H1 (cell line): ENCODE measurements around the gene IMPDH1. TPM values are rescaled to one million over a fixed set of nuclear protein-coding genes. Genes with fewer than 3 reads are reported as not detected.

Source experiments
- CTCF ChIA-PET: fragments of 300-600 bp; sonication (Branson Sonifier 250); formaldehyde crosslinking; loops from one replicate; lab custom pipeline; 2021; ENCODE audit not compliant: partially characterized antibody; lab: Charles Lee
- POLR2A ChIA-PET: fragments of 300-600 bp; sonication (Branson Sonifier 250); formaldehyde crosslinking; loops from one replicate; lab custom pipeline; 2021; ENCODE audit warnings: inconsistent platforms; ENCODE audit not compliant: partially characterized antibody; lab: Charles Lee
- DNase-seq, 2 experiments: peaks; one replicate each; pipeline versions ENCODE4 v3.0.0 to v3.0.0-alpha.2; 2010 to 2022; ENCODE audit warnings: low spot score in 2 of 2, low read depth in 1 of 2, mixed read lengths in 1 of 2
- FAIRE-seq: peaks from 2 replicates; lab custom pipeline; 2011; peaks lifted over from hg19 to GRCh38; lab: Jason Lieb, UNC
- H2AFZ ChIP-seq: 2 replicates; pipeline ENCODE4 v1.8.1; 2012; ENCODE audit warnings: low read length, inconsistent platforms
- H2AK5ac ChIP-seq: 2 replicates; pipeline ENCODE4 v1.6.1; 2013; ENCODE audit warnings: low read depth, low read length
- H2BK120ac ChIP-seq: replicated peaks from 2 replicates; pipeline ENCODE3; 2013; ENCODE audit warnings: low read depth, low read length, inconsistent platforms
- H2BK12ac ChIP-seq: 2 replicates; pipeline ENCODE4 v1.6.1; 2013; ENCODE audit warnings: low read depth, low read length
- H2BK15ac ChIP-seq: 2 replicates; pipeline ENCODE4 v1.6.1; 2013; ENCODE audit warnings: low read length
- H2BK20ac ChIP-seq: 2 replicates; pipeline ENCODE4 v1.6.1; 2013; ENCODE audit warnings: low read length
- H2BK5ac ChIP-seq: 2 replicates; pipeline ENCODE4 v1.6.1; 2013; ENCODE audit warnings: low read depth, low read length
- H3K14ac ChIP-seq: 2 replicates; pipeline ENCODE4 v1.6.1; 2013; ENCODE audit warnings: inconsistent platforms; ENCODE audit not compliant: insufficient read length
- H3K18ac ChIP-seq: 2 replicates; pipeline ENCODE4 v1.6.1; 2013; ENCODE audit warnings: low read length; ENCODE audit errors: extremely low read depth
- H3K23ac ChIP-seq: 2 replicates; pipeline ENCODE4 v1.6.1; 2013; ENCODE audit warnings: inconsistent platforms; ENCODE audit not compliant: insufficient read length
- H3K23me2 ChIP-seq: 2 replicates; pipeline ENCODE4 v1.6.1; 2013; ENCODE audit warnings: low read depth, low read length
- H3K27ac ChIP-seq: 2 replicates; pipeline ENCODE4 v1.6.1; 2011; ENCODE audit warnings: low read depth, low read length, inconsistent platforms
- H3K27me3 ChIP-seq, 4 experiments: replicated peaks in 1 of 4; 1 replicate in 1 of 4; 2 replicates in 3 of 4; pipeline versions ENCODE4 v1.6.1 to v1.8.1; 2011 to 2013; ENCODE audit warnings: low read length in 3 of 4, mild to moderate bottlenecking in 3 of 4, inconsistent platforms in 2 of 4, mixed read lengths in 2 of 4, moderate library complexity in 1 of 4; ENCODE audit not compliant: control insufficient read depth in 3 of 4, insufficient read depth in 3 of 4; ENCODE audit errors: extremely low read depth in 1 of 4
- H3K36me3 ChIP-seq, 4 experiments: 2 replicates each; pipeline versions ENCODE4 v1.6.1 to v1.8.1; 2011 to 2013; ENCODE audit warnings: mild to moderate bottlenecking in 4 of 4, low read length in 3 of 4, moderate library complexity in 2 of 4, control low read depth in 1 of 4, inconsistent platforms in 1 of 4; ENCODE audit not compliant: insufficient read depth in 4 of 4, control insufficient read depth in 2 of 4
- H3K4ac ChIP-seq: replicated peaks from 2 replicates; pipeline ENCODE3; 2013; ENCODE audit warnings: low read length, low read depth, mixed read lengths, inconsistent platforms; ENCODE audit not compliant: insufficient read length
- H3K4me1 ChIP-seq, 4 experiments: replicated peaks in 1 of 4; 1 replicate in 1 of 4; 2 replicates in 3 of 4; pipeline versions ENCODE4 v1.6.1 to v1.8.1; 2011 to 2013; ENCODE audit warnings: low read length in 3 of 4, inconsistent platforms in 2 of 4, mixed read lengths in 1 of 4; ENCODE audit not compliant: insufficient read depth in 4 of 4, control insufficient read depth in 3 of 4
- H3K4me2 ChIP-seq, 2 experiments: 2 replicates each; pipeline versions ENCODE4 v1.6.1 to v1.8.1; 2011 to 2013; ENCODE audit warnings: low read depth in 2 of 2, low read length in 2 of 2, control low read depth in 1 of 2, inconsistent platforms in 1 of 2, mild to moderate bottlenecking in 1 of 2; ENCODE audit not compliant: insufficient read depth in 1 of 2
- H3K4me3 ChIP-seq, 4 experiments: fragments of 200-600, 300-600 bp in 1 of 4; sonication (generic), shearing (Covaris generic), sonication (Bioruptor Twin) in 1 of 4; 2 replicates each; pipeline versions ENCODE4 v1.5.1 to v1.8.1; 2011 to 2016; ENCODE audit warnings: low read length in 4 of 4, low read depth in 3 of 4, control low read depth in 2 of 4, inconsistent platforms in 2 of 4, mild to moderate bottlenecking in 2 of 4, mixed read lengths in 1 of 4, moderate library complexity in 1 of 4; ENCODE audit not compliant: insufficient read depth in 2 of 4; ENCODE audit errors: extremely low read depth in 1 of 4
- H3K56ac ChIP-seq: replicated peaks from 2 replicates; pipeline ENCODE3; 2013; ENCODE audit warnings: low read depth, mild to moderate bottlenecking, mixed read lengths, low read length, inconsistent platforms; ENCODE audit not compliant: insufficient read length
- H3K79me1 ChIP-seq: 2 replicates; pipeline ENCODE4 v1.6.1; 2013; ENCODE audit warnings: low read depth, low read length, control low read depth
- H3K79me2 ChIP-seq, 2 experiments: 2 replicates each; pipeline versions ENCODE4 v1.6.1 to v1.8.1; 2012 to 2013; ENCODE audit warnings: low read length in 2 of 2, mild to moderate bottlenecking in 2 of 2, inconsistent platforms in 1 of 2; ENCODE audit not compliant: insufficient read depth in 2 of 2, control insufficient read depth in 1 of 2
- H3K9ac ChIP-seq, 4 experiments: replicated peaks in 1 of 4; 1 replicate in 1 of 4; 2 replicates in 3 of 4; pipeline versions ENCODE4 v1.6.1 to v1.8.1; 2011 to 2013; ENCODE audit warnings: low read depth in 3 of 4, low read length in 3 of 4, control low read depth in 2 of 4, mild to moderate bottlenecking in 2 of 4, moderate library complexity in 2 of 4, inconsistent platforms in 1 of 4; ENCODE audit errors: extremely low read depth in 1 of 4
- H3K9me3 ChIP-seq, 2 experiments: 2 replicates each; pipeline versions ENCODE4 v1.6.1 to v1.8.1; 2012 to 2013; ENCODE audit warnings: mild to moderate bottlenecking in 2 of 2, moderate library complexity in 2 of 2, control low read depth in 1 of 2, inconsistent platforms in 1 of 2, low read depth in 1 of 2, low read length in 1 of 2, mixed read lengths in 1 of 2; ENCODE audit not compliant: insufficient read depth in 2 of 2
- H4K20me1 ChIP-seq, 2 experiments: replicated peaks in 1 of 2; 2 replicates each; pipeline versions ENCODE3 to v1.8.1; 2011 to 2013; ENCODE audit warnings: inconsistent platforms in 2 of 2, low read length in 2 of 2, mild to moderate bottlenecking in 1 of 2; ENCODE audit not compliant: insufficient read depth in 2 of 2, control insufficient read depth in 1 of 2
- H4K5ac ChIP-seq: 2 replicates; pipeline ENCODE4 v1.6.1; 2013; ENCODE audit warnings: low read length, low read depth, mixed read lengths, inconsistent platforms; ENCODE audit not compliant: insufficient read length
- H4K8ac ChIP-seq: 2 replicates; pipeline ENCODE4 v1.8.0; 2013; ENCODE audit warnings: mild to moderate bottlenecking, moderate library complexity, low read length, inconsistent platforms; ENCODE audit not compliant: insufficient read depth; ENCODE audit errors: extremely low read depth
- H4K91ac ChIP-seq: replicated peaks from 2 replicates; pipeline ENCODE3; 2013; ENCODE audit warnings: low read length, mixed read lengths, inconsistent platforms; ENCODE audit not compliant: insufficient read length
- BACH1 ChIP-seq: IDR thresholded peaks from 2 replicates; pipeline ENCODE4 v1.6.1; 2012; ENCODE audit warnings: low read length, improper control_type of control experiment
- CTBP2 ChIP-seq: IDR thresholded peaks from 2 replicates; pipeline ENCODE4 v1.7.0; 2011; ENCODE audit warnings: borderline replicate concordance, mild to moderate bottlenecking, moderate library complexity, mixed read lengths, low read length; ENCODE audit not compliant: insufficient read depth, insufficient read length
- E2F6 ChIP-seq: IDR thresholded peaks from 2 replicates; pipeline ENCODE4 v1.6.1; 2012; ENCODE audit warnings: inconsistent platforms
- POLR2AphosphoS5 ChIP-seq: IDR thresholded peaks from 2 replicates; pipeline ENCODE4 v1.6.1; 2011; ENCODE audit warnings: low read depth, low read length
- TAF1 ChIP-seq: IDR thresholded peaks from 2 replicates; pipeline ENCODE4 v1.6.1; 2011; ENCODE audit warnings: mild to moderate bottlenecking, low read depth, low read length
- WGBS, 2 experiments: shearing (Covaris generic) in 1 of 2; methylation state at CpG; one replicate each; pipeline versions ENCODE4 v1.1.6 to v1.1.7; 2013 to 2015; ENCODE audit warnings: low lambda C conversion rate in 2 of 2, mixed read lengths in 2 of 2, inconsistent platforms in 1 of 2, low coverage in 1 of 2, missing lambda C conversion rate in 1 of 2; ENCODE audit not compliant: insufficient replicate concordance in 2 of 2, insufficient coverage in 1 of 2, insufficient read length in 1 of 2; ENCODE audit errors: extremely low coverage in 1 of 2, missing lambda C conversion rate in 1 of 2; 5-methylcytosine and 5-hydroxymethylcytosine counted together
- polyA plus RNA-seq, 7 experiments: library from polyadenylated mRNA; depleted of rRNA in 3 of 7; stranded (reverse) in 5 of 7; unstranded in 2 of 7; fragments of >200 nt in 5 of 7; fragments of 200-250 nt in 2 of 7; gene quantifications; 1 replicate in 5 of 7; 2 replicates in 1 of 7; 4 replicates in 1 of 7; pipeline versions ENCODE4 v1.2.1 to v1.2.3, GENCODE V29; 2011 to 2013; ENCODE audit warnings: missing spikeins in 2 of 7, mixed read lengths in 2 of 7
- total RNA-seq: library from RNA; stranded (reverse); fragmentation: NEBNext Ultra II Directional; extraction: Animal tissue kit (Norgen Biotek cat#: 25700); gene quantifications from 2 replicates; pipeline ENCODE4 v1.2.1, GENCODE V29; 2021

Gene IMPDH1
- total and polyA plus RNA-seq, 2 of the 8 experiments (the other 6 are each of a cell fraction or from before 2014, with no cell fraction given), result 45.8 TPM

GRCh38 chr7:128404143-128404681, 5.6 kb downstream of the IMPDH1 start:
- Histone ChIP-seq H3K79me2 (no peaks in the 10 kb centered on the region), H3K18ac (no peak overlapping the region), H3K27me3 (peaks cover 26 to 47% (median 40%) of the 10 kb centered on the region in 4 experiments), H2BK12ac (peak overlapping the region; percentile 55; the same call in 1 of the 2 replicates), H3K4me1 (peaks cover 0 to 35% (median 25%) of the 10 kb centered on the region in 4 experiments; a peak in 6 of 7 replicates), H2BK15ac (no peak overlapping the region), H2BK5ac (no peak overlapping the region), H4K20me1 (peaks cover 6 to 20% of the 10 kb centered on the region in 2 experiments), H3K79me1 (no peaks in the 10 kb centered on the region), H3K56ac (no peak overlapping the region), H3K36me3 (no peaks in the 10 kb centered on the region; a peak in 3 of 8 replicates), H4K91ac (no peak overlapping the region), H3K23ac (no peak overlapping the region), H3K4me2 (peak overlapping the region; percentile 30 to 66; a peak in 2 of 4 replicates), H3K9me3 (no peaks in the 10 kb centered on the region), H2BK20ac (no peak overlapping the region), H3K9ac (0 out of 7 replicates have a peak overlapping the region, but pooled peaks of 1 of the 4 experiments have one; percentile 7), H2AFZ (no peak overlapping the region), H3K4ac (no peak overlapping the region), H3K14ac (no peak overlapping the region), H4K5ac (no peak overlapping the region), H2AK5ac (peak overlapping the region; percentile 2; the same call in 1 of the 2 replicates), H2BK120ac (no peak overlapping the region), H3K27ac (no peak overlapping the region), H3K4me3 (peak overlapping the region in 1 of 4 experiments; percentile 5; a peak in 1 of 8 replicates), H4K8ac (no peak overlapping the region), H3K23me2 (peaks cover 5% of the 10 kb centered on the region; the same call in 1 of the 2 replicates)
- 79% methylated on average over 9 of the region's 9 CpGs; no CpG with 5 or more reads in 1 of the 2 experiments for WGBS, 2 experiments
- no peak for DNase-seq
- CTCF ChIA-PET, result interaction anchor here (0.6 to 24.8 kb wide), 12 partner anchors 8 to 914 kb away, joined by 3 to 348 read pairs (median 8); partner anchors contain the start of gene IMPDH1
- TF ChIP-seq CTBP2 (no peak), E2F6 (no peak), POLR2AphosphoS5 (no peak), TAF1 (no peak), BACH1 (peak; percentile 78)
- POLR2A ChIA-PET, result interaction anchor here (0.8 to 2.0 kb wide), 2 partner anchors 12 to 44 kb away, joined by 3 to 8 read pairs; no protein-coding TSS in a partner anchor
- FAIRE-seq, result no peak
